Measurements from ENCODE around the gene NUP62.
"Not testable (repeated sequence)": the region's sequence is repeated elsewhere in the genome, so short reads cannot be mapped to it uniquely, and the experiment has no call there.

NUP62 gene

GRCh38 chr19:49929121-49929610 lies at the start of gene NUP62, which contains the start of gene ATF5:
Gene NUP62 (minus strand): TSS chr19:49929504. CDS start chr19:49909807, 19,697 bp downstream.
Gene ATF5 (plus strand): TSS chr19:49929205. CDS start chr19:49930851, 1,646 bp downstream.
- DNase-seq = peak; percentile 91 to 99 (median 94)

- DNase-seq = no peak
Measured at GRCh38 chr19:49978324-49978723, 49.0 kb upstream of the NUP62 start.

DNA sequence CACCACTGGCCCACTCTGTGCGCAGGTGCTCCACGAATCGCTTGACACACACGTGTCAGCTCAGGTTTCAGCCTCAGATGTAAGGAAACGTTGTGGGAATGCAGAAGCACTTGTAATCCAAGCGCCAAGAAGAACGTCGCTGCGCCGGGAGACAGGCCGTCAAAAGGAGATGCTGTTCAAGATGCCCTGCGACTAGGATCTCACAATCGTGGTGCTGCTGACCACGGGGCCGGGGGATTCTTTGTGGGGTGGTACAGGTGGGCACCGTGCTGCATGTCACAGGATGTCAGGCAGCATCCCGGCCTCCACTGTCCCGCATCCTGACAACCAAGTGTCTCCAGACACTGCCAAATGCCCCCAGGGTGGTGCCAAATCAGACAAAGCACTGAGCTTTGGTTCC lies 48.6 kb upstream of the NUP62 start:
- no peak for DNase-seq

GRCh38 chr19:49977076-49977475 lies 47.8 kb upstream of the NUP62 start:
- no peak for DNase-seq

GRCh38 chr19:49976496-49976895 lies 47.2 kb upstream of the NUP62 start:
- no peak for DNase-seq

DNA sequence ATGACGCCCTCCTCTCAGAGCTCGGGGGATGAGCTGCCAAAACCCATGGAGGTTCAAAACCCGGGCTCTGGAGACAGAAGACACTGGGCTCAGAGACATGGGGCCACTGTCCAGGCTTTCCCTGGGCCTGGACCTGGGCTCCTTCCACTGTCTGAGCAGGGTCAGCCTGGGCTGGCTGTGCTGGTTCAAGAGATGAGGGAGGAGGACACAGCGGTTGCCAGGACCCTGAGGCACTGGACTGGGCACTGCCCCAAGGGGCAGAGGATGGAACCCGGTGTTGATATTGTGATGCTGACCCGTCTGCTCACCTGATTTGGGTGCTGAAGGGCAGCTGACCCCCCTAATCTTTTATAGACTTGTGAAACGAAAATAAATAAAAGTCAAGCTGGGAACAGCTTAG lies 45.7 kb upstream of the NUP62 start:
- DNase-seq = no peak

DNA sequence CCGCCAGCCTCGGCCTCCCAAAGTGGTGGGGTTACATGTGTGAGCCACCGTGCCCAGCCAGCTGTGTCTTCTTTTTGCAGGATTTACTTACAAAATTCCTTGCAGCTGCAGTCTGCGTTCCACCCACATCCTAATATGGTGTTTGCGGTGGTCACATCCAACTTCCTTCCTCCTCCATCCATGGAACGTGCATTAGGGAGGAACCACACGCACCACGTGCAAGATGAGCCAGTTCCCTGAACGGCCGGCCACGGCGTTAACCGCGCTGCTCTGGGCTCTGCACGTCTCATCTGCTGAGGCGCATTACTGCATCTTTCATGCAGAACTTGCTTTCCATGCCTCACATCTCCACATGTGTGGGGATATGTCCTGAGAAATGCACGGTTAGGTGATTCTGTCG lies 44.7 kb upstream of the NUP62 start:
- no peak for DNase-seq

DNA sequence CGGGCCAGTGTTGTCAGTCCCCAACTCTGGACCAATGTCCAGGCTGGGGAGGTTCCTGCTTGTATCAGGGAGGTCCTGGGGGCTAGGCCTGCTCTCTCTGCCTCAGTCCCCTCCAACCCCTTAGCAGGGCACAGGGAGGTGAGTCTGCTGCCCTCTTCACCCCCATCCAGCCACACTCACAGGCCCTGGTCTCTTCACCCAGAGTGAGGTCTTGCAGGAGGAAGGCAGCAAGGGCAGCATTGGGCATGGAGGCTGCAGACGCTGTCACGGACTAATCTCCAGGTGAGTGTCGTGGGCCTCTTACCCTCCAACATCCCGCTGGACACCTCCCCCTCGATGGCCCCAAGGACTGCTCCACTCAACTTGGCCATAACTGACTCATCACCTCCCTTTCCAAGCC lies 43.5 kb upstream of the NUP62 start:
- DNase-seq = no peak

GRCh38 chr19:49971991-49972411 lies 42.7 kb upstream of the NUP62 start:
- no peak for DNase-seq

DNA sequence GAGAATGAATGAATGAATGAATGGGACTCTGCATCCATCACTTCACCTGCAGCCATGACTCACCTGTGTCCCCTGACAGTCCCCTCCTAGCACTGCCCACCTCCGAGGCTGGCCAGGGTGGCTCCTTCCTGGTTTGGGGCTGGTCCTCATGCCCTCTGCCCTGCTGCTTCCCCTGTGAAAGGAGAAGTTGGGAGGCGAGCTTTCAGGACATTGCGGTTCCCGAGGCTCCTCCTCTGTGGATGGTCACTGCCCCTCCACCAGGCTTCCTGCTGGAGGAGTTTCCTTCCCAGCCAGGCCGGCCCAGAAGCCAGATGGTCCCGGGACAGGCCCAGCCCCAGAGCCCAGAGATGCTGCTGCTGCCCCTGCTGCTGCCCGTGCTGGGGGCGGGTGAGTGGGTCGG lies 40.1 kb upstream of the NUP62 start:
- not testable (repeated sequence) for DNase-seq

DNA sequence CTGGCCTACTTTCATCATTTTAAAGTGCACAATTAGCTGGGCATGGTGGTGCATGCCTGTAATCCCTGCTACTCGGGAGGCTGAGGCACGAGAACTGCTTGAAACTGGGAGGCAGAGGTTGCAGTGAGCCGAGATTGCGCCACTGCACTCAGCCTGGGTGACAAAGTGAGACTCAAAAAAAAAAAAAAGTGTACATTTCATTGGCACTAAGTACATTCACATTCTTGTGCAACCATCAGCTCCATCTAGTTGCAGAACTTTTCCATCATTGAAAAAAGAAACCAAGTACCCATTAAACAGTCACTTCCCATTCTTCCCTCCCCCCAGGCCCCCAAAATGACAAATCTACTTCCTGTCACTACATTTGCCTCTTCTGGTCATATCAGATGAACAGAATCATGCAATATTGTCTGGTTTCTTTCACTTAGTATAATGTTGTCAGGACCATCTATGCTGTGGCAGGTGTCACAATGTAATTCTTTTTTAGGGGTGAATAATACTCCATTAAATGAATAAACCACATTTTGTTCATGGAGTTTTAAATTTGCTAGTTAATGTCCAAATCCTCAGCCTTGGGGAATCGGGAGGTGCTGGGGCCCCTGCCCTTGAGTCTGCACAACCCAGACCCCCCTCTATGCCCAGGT lies 39.1 kb upstream of the NUP62 start:
- DNase-seq = no peak

DNA sequence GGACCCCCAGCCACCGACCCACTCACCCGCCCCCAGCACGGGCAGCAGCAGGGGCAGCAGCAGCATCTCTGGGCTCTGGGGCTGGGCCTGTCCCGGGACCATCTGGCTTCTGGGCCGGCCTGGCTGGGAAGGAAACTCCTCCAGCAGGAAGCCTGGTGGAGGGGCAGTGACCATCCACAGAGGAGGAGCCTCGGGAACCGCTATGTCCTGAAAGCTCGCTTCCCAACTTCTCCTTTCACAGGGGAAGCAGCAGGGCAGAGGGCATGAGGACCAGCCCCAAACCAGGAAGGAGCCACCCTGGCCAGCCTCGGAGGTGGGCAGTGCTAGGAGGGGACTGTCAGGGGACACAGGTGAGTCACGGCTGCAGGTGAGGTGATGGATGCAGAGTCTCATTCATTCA lies 31.7 kb upstream of the NUP62 start, which contains the start of gene SIGLEC11:
SIGLEC11 (minus strand) TSS at position 193 of the 400 bp plus-strand sequence; CDS start at position 102, 91 bp downstream.
- not testable (repeated sequence) for DNase-seq

DNA sequence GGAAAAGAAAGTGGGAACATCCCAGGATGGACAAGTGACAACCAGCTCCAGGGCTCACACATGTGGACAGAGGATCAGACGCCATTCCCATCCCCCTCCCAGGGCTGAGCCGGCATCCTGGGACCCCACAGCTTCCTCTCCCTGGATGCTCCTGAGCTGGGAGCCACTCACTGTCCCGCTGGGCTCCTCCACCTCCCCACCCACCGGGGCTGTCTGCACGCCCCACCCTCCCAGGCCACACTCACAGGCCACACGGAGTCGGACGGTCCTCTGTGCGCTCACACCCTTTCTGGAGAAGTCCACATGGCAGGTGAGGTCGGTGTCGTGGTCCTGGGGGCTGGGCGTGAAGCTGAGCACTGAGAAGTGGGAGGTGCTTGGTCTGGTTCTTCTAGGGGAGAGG lies 30.6 kb upstream of the NUP62 start:
- DNase-seq = not testable (repeated sequence)

DNA sequence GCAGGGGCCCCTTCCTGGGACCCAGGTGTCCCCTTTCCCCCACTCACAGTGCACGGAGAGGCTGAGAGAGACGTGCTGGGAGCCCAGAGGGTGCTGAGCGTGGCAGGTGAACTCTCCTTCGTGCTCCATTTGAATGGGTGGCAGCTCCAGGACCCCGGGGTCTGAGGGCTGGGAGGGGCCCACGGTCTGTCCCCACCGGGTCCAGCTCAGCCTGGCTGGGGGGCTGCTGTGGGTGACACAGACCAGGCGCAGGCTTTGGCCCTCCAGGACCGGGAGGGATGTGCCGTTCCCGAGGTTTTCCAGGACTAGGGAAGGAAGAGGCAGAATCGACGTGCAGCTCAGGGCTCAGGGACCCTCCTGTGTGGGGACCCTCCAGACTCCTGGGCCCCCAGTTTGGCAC lies 29.3 kb upstream of the NUP62 start:
- not testable (repeated sequence) for DNase-seq

DNA sequence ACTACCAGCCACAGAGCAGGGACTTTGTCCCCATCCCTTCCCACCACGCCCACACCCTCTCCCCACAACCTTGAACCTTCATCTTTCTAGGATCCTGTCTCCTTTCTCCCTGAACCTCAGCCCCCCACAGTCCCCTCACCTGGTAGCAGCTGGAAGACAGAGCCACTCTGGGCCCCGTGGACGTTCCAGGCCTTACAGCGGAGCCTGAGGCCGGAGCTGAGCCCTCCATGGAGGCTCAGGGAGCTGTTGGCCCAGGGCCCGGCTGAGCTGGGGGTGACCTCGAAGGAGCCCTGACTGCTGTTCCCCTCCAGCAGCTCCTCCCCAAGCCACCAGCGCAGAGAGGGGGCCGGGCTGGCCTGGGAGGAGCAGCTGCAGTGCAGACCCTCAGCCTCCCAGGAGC lies 28.8 kb upstream of the NUP62 start:
- not testable (repeated sequence) for DNase-seq

- no peak for DNase-seq
Measured at GRCh38 chr19:49957262-49957915, 28.1 kb upstream of the NUP62 start.

- DNase-seq = no peak
Measured at GRCh38 chr19:49956115-49956495, 26.8 kb upstream of the NUP62 start.

- DNase-seq = no peak
Measured at GRCh38 chr19:49954933-49955332, 25.6 kb upstream of the NUP62 start.

DNA sequence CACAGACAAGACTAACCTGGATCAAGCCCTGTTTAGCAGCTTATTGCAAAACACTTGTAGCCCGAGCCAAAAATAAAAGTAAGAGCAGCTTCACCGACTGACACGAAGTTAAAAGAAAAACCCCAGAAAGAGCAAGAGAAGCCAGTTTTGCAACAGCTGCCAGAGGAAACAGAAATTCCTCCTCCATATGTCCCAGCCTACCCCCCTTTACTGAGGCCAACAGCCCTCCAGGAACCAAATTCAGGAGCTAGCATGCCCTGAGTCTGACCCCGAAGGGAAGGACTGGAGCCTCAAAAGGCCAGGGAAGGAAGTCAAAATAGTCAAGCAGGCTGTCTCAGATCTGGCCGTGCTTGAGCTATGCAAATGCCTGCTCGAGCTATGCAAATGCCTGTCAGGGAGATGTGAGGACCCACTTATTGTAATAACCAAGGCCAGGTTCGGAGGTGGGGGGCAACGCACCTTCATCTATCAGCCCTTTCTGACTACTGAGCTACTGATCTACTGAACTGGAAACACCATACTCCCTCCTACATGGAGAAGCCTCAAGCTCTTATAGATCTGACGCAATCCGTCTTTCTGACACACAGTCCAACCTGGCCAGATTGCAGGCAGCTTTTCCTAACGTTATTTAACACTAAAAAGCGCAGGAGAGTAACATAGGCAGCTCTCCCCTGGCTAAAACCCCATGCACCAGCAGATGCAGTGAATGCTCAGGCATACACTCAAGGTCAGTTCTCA lies 25.0 kb upstream of the NUP62 start:
- DNase-seq = no peak

DNA sequence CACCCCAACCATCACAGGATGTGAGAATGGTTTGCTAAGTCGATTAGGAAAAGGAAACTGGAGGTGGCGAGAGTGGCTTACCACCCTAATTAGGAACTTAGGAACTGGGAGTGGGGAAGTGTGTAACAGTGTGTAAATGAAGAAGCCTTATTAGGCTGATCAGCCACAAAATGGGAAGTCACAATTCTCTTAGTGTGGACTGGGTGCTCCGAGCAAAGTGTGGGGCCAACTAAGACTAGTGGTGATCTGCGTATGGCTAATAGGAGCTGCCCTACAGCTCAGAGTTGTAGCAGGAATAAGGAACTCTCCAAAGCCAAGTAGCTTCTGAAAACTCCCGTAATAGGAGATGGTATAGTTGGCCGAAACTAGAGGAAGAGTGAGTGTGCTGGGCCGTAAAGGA lies 24.1 kb upstream of the NUP62 start:
- DNase-seq = no peak

- no peak for DNase-seq
Measured at GRCh38 chr19:49952906-49953305, 23.6 kb upstream of the NUP62 start.

DNA sequence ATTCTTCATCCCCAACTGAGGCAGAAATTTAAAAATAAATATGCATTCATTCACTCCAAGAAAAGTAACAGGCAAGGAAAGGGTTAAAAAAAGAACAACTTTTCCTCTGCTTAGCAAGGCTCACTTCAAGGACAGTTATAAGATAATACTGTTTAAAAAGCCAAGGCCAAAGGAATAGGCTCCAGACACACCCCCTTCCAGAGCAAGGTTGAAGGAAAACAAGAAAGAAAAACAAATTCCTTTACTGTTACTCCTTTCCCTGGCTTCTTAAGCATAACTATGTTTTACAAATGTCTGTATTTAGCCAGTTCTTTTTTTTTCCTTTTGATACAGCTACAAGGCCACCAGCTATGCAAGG lies 23.2 kb upstream of the NUP62 start:
- no peak for DNase-seq

GRCh38 chr19:49951806-49952478 lies 22.6 kb upstream of the NUP62 start:
- no peak for DNase-seq
